ENCODE results near the gene ZNF791.
A peak's percentile ranks its signal among the peaks of the same experiment; 100 is the strongest.

ZNF791 gene

GRCh38 chr19:12581100-12581499 is 29.6 kb upstream of the ZNF791 start:
- DNase-seq (ENCODE audit: low read depth): no peak
- no peak for TF ChIP-seq CTCF (IDR thresholded peaks at IDR 0.05; ENCODE audit: insufficient read depth, low read depth, low read length, missing control alignments)
- H3K4me3 ChIP-seq (ENCODE audit: low read length): no peak overlapping the region

- no peak for DNase-seq (ENCODE audit: low read depth)
- no peak overlapping the region for H3K4me3 ChIP-seq (ENCODE audit: low read length)
- no peak for TF ChIP-seq CTCF (IDR thresholded peaks at IDR 0.05; ENCODE audit: insufficient read depth, low read depth, low read length, missing control alignments)
Observed at GRCh38 chr19:12596485-12596884, 14.2 kb upstream of the ZNF791 start.

- no peak overlapping the region for H3K4me3 ChIP-seq (ENCODE audit: low read length)
- DNase-seq (ENCODE audit: low read depth): no peak
- TF ChIP-seq CTCF (IDR thresholded peaks at IDR 0.05; ENCODE audit: insufficient read depth, low read depth, low read length, missing control alignments): no peak
Observed at GRCh38 chr19:12596927-12597548, 13.7 kb upstream of the ZNF791 start.

DNA sequence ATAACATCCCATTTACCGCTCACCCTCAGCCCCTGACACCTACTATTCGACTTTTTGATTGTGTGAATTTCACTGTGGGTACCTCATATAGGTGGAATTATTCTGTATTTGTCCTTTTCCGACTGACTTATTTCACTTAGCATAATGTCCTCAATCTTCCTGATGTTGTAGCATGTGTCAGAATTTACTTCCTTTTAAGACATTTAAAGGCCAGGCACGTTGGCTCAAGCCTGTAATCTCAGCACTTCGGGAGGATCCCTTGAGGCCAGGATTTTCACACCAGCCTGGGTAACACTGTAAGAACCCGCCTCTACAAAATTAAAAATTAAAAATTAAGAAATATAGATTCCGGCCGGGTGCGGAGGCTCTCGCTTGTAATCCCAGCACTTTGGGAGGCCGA is 13.1 kb upstream of the ZNF791 start:
- TF ChIP-seq CTCF (IDR thresholded peaks at IDR 0.05; ENCODE audit: insufficient read depth, low read depth, low read length, missing control alignments): no peak

GRCh38 chr19:12603714-12604113 is 7.0 kb upstream of the ZNF791 start:
- no peak for TF ChIP-seq CTCF (IDR thresholded peaks at IDR 0.05; ENCODE audit: insufficient read depth, low read depth, low read length, missing control alignments)
- no peak overlapping the region for H3K4me3 ChIP-seq (ENCODE audit: low read length)
- no peak for DNase-seq (ENCODE audit: low read depth)

More for the DNA sequence above, 13.1 kb upstream of the ZNF791 start:
- H3K4me3 ChIP-seq (ENCODE audit: low read length): no peak overlapping the region
- no peak for DNase-seq (ENCODE audit: low read depth)

- peak; percentile 59 for DNase-seq (ENCODE audit: low read depth)
- H3K4me3 ChIP-seq (ENCODE audit: low read length): no peak overlapping the region
- no peak for TF ChIP-seq CTCF (IDR thresholded peaks at IDR 0.05; ENCODE audit: insufficient read depth, low read depth, low read length, missing control alignments)
Observed at GRCh38 chr19:12606796-12607195, 3.9 kb upstream of the ZNF791 start.

- no peak overlapping the region for H3K4me3 ChIP-seq (ENCODE audit: low read length)
- DNase-seq (ENCODE audit: low read depth): no peak
- no peak for TF ChIP-seq CTCF (IDR thresholded peaks at IDR 0.05; ENCODE audit: insufficient read depth, low read depth, low read length, missing control alignments)
Observed at GRCh38 chr19:12607631-12608030, 3.1 kb upstream of the ZNF791 start.

Measured in epithelial cell of esophagus (primary cell).